GM08714 (cell line): ENCODE results near the gene QSER1.
"Not testable (repeated sequence)": the region's sequence is repeated elsewhere in the genome, so short reads cannot be mapped to it uniquely, and the experiment has no call there.

ENCODE experiments used
- H3K4me3 ChIP-seq: fragments of 200-500 bp; sonication (Bioruptor generic); 2 replicates; pipeline ENCODE4 v1.5.1; 2014; ENCODE audit warnings: mild to moderate bottlenecking, low read length, inconsistent platforms
- ZNF274 ChIP-seq: IDR thresholded peaks from 2 replicates; pipeline ENCODE4 v1.6.1; 2012; ENCODE audit warnings: mild to moderate bottlenecking, low read depth, low read length

Gene QSER1

DNA sequence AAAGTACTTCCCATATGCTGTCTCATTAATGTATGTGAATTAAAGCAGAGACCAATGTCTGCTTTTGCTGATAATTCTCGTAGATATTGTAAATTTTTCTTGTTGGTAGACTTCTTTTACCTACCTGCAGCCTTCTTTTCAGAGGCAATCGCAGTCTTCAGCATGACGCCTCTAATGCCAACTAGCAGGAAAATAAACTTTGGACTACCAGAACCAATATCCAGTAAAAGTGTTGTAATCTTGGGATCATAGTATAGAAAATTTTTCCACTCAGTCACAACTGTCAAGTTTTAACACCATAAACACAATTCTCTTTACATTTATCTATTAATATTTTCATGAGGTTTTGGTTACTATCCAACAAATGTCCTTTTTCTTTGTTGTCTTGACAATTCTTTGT lies 125.4 kb downstream of the QSER1 start:
- H3K4me3 ChIP-seq = no peak overlapping the region
- no peak for TF ChIP-seq ZNF274

DNA sequence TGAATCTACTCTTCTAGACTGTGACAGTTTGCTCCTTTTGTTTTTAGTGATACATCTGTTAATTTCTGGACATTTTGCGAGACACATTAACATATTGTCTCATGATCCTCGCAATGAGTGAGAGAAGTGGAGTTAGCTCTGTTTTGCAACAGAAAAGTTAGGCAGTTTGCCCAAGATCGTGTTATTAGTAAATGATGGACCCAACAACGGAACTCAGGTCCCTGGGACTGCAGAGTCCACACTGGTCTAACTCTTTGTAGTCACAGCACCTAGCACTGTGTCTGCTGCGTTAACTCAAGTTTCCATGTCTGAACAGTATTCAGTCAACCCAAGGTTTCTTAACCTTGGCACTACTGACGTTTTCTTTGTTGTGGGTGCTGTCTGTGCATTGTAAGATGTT lies 126.2 kb downstream of the QSER1 start:
- H3K4me3 ChIP-seq = no peak overlapping the region
- TF ChIP-seq ZNF274 = no peak

DNA sequence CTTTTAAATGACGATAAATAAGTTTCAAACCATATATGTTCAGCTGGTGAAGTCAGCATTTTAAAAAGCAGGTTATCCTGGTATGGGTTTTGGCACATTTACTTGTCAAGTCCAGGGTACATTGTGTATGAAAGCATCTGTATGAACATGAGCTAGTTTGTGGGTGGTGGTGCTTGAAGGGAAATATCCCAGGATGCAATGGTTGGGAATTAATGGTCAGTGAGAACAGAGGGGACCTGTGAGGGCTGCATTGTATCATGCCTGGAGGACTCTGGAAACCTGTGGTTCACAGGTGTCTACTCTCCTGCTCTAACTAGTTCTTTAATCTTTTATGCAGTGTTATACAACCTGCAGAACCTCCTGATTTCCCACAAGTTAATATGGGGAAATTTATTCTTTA lies 128.9 kb downstream of the QSER1 start:
- no peak overlapping the region for H3K4me3 ChIP-seq
- TF ChIP-seq ZNF274 = no peak

DNA sequence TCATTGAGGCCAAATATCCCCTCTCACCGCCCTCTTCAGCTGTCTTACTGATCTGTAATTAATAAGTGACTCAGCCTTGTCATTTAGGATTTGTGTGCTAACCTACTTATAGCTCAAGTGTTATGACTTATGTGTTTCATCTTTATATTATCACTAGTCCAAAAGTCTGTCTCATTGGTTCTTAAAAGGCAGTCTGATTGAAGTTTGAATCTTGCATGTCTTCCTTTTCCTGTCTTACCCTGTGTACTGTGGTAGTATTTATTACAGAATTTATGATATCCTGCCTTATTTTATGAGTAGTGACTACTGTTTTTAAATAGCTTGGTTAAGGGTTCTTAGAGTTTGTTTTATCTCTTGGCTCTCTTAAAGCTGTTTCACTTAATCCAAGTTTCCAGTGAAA lies 129.3 kb downstream of the QSER1 start:
- no peak for TF ChIP-seq ZNF274
- no peak overlapping the region for H3K4me3 ChIP-seq

DNA sequence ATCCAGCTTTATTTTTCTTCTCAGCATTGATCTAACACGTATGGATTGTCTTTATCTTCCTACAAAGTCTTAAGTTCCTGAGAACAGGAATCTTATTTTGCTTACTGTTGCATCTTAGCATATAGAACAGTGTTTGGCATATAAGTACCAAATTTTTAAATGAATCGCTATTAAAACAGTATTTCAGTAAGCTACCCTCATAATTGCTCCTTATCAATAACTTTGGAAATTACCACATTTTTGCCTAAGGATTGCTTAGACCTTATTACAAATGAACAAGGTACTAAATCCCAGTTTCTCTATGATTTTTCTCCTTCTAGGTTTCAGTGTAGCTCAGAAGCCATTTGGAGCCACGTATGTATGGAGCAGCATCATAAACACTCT lies 132.7 kb downstream of the QSER1 start:
- no peak for TF ChIP-seq ZNF274

DNA sequence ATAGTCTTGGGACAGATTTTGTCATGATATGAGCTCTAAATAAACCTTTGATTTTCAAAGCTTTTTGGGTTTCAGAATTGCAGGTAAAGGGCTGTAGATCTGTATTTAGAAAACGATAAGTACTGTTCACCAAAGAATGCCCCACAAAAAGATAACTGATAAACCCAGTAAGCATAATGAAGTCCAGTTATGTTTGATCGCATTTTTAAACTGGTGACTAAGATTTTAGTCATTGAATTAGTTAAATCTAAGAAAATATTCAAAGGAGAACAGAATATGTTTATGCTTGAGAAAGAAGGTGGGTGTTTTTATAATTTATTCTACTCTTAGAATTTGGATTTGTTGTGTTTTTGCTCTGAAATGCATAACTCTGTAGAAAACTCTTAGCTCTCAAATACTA lies 134.6 kb downstream of the QSER1 start:
- no peak overlapping the region for H3K4me3 ChIP-seq

More for the DNA sequence above, 132.7 kb downstream of the QSER1 start:
- H3K4me3 ChIP-seq = no peak overlapping the region

DNA sequence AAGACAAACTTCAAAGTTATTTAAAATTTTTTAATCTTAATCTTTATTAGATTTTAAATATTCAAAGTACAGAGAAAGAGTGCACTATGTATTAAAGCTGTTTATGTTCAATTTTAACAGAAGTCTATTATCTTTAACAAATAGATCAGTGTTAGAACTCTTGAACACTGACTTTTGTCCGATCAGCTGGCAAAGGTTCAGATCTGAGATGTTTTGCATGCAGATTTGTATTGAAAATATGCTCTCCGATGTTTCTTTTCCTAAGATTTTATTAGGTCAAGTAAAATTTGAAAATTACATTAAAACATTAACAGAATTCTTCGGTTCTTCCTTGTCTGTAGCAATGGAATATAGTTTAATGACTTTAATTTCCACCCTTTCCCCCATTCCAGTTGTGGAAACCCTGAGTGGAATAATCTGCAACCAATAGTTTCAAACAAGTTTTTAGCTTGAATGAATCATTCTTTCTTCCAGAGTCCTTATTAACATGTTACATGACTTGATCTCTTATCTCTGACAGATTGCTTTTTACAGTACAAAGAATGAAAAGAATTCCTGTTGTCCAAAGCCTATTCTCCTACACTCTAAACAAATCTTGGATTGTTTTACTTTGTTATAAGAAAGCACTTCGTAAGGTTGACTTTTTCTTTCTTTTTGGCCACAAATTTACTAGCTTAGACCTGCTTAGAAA lies 135.4 kb downstream of the QSER1 start:
- no peak overlapping the region for H3K4me3 ChIP-seq
- TF ChIP-seq ZNF274 = no peak

More for the DNA sequence above, 134.6 kb downstream of the QSER1 start:
- TF ChIP-seq ZNF274 = no peak

DNA sequence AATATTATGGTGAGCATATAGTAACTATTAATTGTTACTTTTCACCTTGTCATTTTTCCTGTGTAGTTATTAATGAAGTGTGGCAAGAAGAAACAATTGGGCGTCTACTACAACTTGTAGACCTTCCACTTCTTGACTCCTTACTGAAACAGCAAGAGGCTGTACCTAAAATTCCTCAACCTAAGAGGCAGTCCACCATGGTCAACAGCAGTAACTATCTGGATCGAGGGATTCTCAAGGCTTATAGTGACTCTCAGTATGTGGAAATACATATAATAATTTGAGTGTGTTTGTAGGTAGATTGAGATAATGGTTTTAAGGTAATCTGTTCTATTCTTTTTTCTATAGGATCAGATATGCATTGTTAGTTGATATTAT lies 135.9 kb downstream of the QSER1 start:
- H3K4me3 ChIP-seq = no peak overlapping the region
- TF ChIP-seq ZNF274 = no peak

DNA sequence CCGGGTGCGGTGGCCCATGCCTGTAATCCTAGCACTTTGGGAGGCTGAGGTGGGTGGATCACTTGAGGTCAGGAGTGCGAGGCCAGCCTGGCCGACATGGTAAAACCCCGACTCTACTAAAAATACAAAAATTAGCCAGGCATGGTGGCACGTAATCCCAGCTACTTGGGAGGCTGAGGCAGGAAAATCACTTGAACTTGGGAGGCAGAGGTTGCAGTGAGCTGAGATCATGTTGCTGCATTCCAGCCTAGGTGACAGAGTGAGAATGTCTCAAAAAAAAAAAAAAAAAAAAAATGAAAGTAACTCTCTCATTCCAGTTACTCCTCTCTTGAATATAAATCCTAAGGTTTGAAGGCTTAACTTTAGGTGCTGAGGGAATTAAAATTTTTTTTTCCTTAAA lies 136.6 kb downstream of the QSER1 start:
- H3K4me3 ChIP-seq = not testable (repeated sequence)
